ENCODE results near the gene MLC1. TPM values are rescaled to one million over a fixed set of nuclear protein-coding genes. Genes with fewer than 3 reads are reported as not detected.

Gene MLC1
- polyA plus RNA-seq (2013, experiment 1 of 2; ENCODE audit: insufficient read length) = not detected
- polyA plus RNA-seq (2013, experiment 2 of 2; ENCODE audit: insufficient read length) = 0.15 TPM

GRCh38 chr22:50085211-50085972 lies at the start of gene MLC1:
Gene MLC1, minus strand, starts transcription at chr22:50085426. Its CDS starts 524 bp downstream, at chr22:50084902.
- DNase-seq = no peak

GRCh38 chr22:50134481-50134880 lies 49.3 kb upstream of the MLC1 start:
- no peak for DNase-seq

- DNase-seq = no peak
Observed at GRCh38 chr22:50131894-50132293, 46.7 kb upstream of the MLC1 start.

DNA sequence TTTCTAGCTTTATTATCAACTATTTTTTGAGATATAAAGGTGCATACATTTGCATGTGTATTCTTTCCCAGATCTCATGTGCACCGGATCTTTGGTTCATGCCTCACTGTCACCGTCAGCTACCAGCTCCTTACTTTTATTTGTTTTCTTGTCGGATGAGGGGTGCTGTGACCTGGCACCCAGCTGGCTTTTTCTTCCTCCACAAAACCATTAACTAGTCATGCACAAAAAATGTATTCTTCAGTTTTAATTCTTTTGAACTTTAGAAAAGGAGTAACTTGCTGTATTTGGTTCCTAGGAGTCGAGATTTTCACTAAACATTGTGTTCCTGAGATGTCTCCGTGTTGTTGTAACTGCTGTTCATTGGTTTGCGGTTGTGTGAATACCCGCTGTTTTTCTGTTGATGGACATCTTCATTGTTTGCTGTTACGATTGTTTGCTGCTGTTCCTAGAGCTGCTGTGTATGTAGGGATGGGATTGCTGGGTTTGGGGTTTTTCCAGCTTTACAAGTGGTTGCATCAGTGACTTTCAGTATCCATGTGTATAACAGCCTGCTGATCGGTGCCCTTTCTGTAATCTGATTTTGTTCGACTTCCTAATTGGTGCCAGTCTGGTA lies 44.0 kb upstream of the MLC1 start:
- peak; percentile 61 for DNase-seq

- no peak for DNase-seq
Observed at GRCh38 chr22:50125029-50125428, 39.8 kb upstream of the MLC1 start.

- DNase-seq = no peak
Observed at GRCh38 chr22:50123119-50123518, 37.9 kb upstream of the MLC1 start.

DNA sequence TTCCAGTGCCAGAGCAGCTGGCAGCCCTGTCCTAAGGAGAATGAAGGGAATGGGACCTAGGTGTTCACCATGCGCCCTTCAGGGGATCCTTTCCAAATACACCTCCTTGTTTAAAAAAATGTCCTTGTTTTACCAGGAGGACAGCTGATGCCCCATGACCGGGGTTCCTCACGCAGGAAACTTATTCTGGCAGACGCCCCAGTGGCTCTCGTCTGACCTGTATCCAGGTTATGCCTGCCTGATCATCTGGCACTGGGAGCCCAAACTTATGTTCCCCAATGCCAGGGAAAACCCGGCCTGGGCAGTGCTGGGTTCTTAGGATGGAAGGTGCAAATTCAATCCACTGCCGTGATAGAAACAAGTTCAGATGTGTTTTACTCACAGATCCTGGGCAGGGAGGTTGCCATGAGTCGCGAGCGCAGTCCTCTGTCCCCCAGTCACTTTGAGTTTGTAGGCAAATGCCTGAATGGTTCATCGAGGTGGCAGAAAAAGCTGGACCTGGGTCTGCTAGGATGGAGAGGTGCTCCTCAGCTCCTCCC lies 36.0 kb upstream of the MLC1 start:
- DNase-seq = no peak

- no peak for DNase-seq
Observed at GRCh38 chr22:50119768-50120251, 34.6 kb upstream of the MLC1 start.

- no peak for DNase-seq
Observed at GRCh38 chr22:50119169-50119767, 34.0 kb upstream of the MLC1 start.

DNA sequence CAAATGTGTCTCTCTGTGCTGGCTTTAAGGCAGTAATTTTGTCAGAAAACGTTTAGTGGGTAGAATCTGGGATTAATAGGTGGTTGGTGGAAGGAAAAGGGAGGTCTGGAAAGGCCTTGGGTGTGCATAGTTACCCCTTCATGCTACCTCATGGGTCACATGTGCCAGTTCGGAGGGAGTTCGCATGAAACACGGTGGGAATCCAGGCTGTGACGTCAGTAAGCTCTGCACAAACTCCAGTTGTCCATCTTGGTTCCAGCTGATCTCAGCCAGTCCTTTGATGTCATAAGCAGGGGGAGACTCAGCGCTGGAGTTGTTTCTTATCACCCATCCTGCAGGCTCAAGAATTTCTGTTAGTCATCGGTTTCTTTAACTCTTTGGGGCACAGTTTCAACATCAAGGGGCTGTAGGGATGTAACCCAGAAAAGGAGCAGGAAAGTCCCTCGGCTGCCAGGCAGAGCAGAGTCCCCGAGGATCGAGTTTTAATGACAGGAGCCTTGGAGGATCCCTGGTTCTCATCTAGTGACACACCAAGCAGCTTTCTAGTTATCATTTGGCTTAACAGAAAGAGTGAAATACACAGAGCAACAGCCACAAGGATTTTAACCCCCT lies 33.4 kb upstream of the MLC1 start:
- peak; percentile 86 for DNase-seq

DNA sequence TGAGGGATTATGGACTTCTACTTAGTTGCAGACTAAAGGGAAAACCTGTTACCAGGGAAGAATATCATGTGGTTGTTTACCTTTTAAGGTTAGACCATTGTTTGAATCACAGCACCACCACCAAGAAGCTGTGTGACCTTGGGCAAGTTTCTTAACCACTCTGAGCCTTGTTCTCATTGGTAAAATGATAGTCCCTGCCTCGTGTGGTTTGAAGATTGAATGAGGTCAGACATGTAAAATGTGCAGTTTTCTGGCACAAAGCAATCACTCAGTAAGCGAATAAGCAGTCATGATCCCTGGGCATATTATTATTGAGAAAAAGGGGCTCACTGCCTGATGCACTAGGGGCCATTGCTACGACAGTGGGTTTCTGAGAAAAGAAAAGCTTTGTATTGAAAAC lies 32.9 kb upstream of the MLC1 start:
- DNase-seq = no peak

GRCh38 chr22:50117168-50117762 lies 32.0 kb upstream of the MLC1 start:
- no peak for DNase-seq

DNA sequence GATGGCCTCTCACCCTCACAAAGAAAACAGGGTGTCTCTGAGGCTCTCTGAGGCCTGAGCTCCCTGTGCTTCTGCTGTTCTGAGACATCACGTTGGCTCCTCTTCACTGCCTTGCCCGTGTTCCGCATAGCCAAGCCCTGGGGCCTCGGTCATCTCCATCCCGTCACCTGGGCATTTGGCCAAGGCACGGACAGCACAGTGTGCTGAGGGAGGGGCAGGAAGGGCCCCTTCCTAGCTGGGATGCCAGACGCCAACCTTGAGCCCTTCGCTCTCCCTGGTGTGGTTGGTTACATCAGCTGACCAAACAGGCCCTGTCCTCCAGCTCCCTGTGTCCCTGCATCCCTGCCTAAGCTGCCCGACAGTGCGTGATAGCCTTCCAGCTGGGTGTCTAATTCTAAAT lies 30.5 kb upstream of the MLC1 start:
- no peak for DNase-seq

DNA sequence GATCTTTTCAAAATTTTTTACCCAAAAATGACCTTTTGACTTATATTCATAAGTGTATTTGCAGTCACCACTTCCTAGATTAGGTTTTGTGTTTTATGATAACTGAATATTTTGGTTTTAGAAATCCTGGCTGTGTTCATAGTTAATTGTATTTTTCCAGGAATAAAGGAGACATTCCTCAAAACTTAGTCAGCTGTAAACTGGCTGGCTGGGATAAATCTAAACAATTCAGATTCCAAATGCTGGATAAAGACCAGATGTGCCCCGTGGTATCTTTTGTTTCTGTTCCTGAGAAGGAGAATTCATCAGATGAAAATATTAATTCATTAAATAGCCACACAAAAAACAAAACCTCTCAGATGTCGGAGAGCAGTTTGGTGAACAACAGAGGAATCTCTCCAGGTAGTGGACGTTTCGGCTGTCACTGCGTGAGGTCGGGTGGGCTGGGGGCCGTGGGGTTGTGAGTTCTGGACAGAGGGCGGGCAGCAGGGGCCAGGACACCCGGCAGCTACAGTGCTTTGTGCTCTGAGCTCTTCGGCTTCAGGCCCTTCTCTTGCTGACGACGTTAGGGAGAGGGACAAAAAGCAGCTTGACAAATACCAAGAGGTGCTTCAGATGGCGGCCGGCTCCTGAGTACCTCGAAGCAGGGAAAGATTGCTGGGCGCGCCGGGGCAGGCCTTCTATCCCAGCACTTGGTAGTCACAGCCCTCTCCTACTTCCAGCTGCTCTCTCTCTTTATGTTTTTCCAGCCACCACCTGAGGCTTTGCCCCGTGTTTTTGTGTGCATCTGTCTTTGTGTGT lies 29.2 kb upstream of the MLC1 start:
- DNase-seq = peak; percentile 83

DNA sequence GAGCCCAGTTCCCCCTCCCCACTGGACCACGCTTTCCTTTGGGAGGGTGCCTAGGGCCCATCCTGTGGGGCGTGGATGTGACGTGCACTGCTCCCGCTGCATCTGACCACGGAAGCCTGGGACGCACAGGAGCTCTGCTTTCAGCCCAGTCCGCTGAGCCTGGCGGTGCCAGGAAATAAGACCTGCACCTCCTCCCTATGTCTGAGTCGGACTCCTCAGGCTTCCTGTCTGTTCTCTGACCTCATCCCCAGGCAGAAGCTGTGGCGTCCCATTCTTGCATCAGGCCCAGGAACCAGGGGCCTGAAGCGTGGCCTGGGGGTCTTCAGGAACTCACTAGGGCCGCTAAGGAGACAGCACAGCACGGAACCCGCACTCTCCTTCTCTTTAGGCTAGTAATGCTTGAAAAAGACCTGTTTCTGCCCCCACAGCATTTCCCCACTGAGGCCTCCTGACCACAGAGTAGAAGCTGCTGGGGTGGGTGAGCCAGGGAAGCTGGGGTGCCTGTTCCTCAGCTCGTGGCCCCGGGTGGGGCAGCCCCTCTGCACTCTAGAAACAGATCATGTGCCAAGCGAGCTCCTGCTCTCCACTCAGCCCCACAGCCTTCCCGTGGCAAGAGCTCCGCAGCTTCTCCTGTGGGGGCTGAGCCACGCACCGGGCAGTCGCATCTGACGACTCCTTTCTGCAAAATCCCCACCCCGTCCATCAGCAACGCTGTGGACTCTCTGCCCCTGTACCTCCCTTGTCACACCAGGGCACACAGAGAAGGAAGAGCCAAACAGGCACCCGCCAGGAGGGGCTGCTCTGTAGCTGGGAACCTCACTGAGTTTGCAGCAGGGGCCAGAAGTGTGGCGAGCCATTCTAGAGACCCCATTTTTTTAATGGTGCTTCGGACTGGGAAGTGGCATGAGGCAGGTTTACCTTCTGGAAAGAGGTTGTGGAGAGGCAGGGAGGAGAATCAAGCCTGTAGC lies 27.2 kb upstream of the MLC1 start:
- peak; percentile 89 for DNase-seq

- no peak for DNase-seq
Observed at GRCh38 chr22:50111056-50111455, 25.8 kb upstream of the MLC1 start.

DNA sequence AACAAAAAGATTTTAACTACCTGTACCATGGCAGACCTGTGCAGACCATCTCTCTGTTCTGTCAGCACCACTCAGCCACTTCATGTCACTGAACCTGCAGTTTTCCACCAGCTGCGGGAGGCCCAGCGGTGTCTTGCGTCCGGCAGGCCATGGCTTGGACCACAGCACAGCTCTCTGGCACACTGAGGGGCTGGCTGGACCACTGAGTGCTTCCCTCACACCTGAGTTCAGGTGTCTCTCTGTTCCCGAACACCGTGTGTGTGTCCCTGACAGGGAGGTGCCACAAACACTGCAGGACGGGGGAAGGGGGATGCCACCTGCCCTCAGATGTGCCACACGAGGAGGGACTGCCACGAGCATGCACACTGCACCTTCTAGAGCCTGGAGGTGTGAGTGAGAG lies 22.3 kb upstream of the MLC1 start:
- no peak for DNase-seq

- DNase-seq = peak; percentile 59
Observed at GRCh38 chr22:50105208-50106100, 20.2 kb upstream of the MLC1 start.

- DNase-seq = no peak
Observed at GRCh38 chr22:50104141-50104544, 18.9 kb upstream of the MLC1 start.

Data from fibroblast of skin of abdomen (primary cell).